NK-92 treated with Interleukin-12 subunit alpha and Interleukin-12 subunit beta, amount 100 ng/mL, for 24 hours (cell line): Measurements from ENCODE around the gene AQP12B.

ENCODE experiments used
- DNase-seq: peaks from one replicate; lab custom pipeline; 2025; lab: John Stamatoyannopoulos, UW

The AQP12B gene

DNA sequence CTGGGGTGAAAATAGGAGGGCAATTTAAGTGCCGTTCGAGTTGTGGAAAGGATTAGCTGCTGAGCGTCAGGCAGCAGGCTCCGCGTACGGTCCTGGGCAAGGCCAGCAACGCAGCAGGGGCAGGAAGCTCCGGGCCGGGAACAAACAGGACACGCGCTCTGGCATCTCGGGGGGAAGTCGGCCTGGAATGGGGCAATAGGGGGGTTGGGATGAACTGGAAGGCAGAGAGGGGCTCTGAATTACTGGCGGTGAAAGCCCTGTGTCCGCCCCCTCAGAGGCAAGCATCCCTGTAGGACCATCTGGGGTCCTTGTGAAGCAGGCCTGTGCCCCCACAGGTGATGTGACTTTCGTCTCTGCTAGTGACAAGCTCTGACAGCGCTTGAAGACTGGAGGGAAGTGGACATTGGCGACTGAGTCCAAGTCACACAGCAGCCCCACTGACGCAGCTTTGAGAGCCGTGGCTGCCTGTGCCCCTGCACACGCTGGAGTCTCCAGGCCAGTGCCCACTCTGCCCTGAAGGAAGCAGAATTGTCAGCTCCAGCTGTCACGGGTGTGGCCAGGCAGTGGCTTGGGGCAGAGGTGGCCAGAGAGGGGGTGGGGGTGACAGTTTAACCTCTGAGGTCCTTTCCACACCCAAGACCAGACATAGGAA is 35.1 kb downstream of the AQP12B start:
- DNase-seq, result no peak

DNA sequence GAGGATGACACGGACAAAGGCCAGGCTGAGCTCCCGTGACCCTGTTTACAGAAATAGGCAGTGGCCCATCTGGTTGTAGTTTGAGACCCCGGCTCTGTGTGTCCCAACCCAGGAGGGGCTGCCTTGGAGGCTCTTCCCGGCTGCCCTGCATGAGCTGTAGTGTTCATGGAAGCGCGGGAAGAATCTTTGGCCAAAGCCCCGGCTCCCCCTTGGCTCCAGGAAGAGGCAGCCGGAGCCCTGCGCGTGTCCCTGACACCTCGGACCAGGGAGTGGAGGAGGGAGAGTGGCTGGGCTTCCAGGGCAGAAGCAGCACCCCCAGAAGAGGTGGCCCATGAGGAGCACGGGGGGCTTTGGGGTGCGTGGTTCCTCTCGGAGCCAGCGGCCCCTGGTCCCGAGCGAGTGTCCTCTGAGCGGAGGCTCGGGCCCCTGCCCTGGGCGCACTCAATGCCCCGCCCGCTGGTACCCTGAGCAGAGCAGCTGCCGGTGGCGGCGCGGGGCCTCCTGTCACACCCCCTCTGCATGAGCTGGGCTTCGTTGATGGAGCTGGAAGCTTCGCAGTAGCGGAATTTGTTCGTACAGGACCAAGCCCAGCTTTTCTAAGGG is 35.7 kb downstream of the AQP12B start:
- no peak for DNase-seq

DNA sequence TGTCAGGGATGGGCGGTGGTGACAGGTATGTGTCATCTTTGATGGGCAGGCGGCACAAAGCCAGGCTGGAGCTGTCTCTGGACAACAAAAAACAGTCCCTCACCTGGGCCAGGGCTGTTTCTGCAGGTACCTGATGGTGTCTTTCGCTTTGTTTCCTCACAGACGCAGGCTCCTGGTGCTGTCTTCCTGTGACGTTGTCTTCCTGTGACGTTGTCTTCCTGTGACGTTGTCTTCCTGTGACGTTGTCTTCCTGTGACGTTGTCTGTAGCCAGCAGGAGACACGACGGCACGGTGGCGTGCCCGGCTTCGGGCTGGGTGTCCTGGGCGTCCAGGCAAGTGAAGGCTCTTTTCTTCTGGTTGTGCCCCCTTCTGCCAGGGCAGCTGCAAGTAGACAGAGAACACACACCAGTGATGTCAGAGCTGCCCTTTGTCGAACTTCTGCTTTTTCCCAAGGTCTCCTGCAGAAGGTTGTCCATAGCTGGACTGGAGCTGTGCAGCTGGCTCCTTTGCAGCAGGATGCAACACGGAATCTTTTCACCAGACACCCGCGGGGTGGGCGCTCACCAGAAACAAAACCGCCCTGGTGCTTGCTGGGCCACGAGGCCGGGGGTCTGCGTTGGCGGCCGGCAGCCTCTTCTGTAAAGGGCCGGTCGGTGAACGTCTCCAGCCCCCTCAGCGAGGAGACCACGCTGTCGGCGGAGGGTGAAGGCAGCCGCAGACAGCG is 36.3 kb downstream of the AQP12B start:
- DNase-seq, result no peak

DNA sequence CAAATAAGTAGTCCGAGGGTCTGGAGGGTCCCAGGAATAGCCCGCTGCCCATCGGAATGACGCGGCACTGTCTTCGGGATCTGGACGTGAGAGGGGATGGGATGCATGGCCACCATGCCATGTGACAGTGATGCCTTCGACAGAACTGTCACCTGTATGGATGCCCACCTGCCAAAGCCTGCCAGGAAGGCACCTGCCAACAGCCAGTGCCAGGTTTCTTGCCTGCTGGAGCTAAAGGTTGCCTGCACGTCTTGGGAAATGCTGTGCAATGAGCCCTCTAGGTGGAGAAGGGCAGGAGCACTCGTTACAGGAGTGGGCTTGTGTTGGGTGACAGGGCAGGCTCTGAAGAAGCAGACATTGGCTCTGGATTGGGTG is 36.9 kb downstream of the AQP12B start:
- no peak for DNase-seq

DNA sequence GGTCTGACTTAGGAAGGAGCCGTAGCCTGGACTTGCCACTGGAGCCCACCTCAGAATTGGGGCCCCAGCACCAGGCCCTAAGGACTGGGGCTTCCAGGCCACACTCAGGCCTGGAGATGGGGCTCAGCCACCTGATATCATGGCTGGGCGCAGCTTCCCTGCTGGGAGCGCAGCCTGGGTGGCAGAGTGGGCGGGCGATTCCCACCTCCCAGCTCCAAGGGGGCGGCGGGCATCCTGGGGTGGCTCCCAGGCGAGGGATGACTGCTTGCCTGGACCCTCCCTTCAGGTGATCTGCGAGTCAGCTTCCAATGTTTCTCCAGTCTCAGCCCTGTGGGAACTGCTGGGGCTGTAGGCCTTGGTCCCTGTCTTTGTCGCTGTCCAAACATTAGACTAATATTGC is 37.3 kb downstream of the AQP12B start:
- no peak for DNase-seq

DNA sequence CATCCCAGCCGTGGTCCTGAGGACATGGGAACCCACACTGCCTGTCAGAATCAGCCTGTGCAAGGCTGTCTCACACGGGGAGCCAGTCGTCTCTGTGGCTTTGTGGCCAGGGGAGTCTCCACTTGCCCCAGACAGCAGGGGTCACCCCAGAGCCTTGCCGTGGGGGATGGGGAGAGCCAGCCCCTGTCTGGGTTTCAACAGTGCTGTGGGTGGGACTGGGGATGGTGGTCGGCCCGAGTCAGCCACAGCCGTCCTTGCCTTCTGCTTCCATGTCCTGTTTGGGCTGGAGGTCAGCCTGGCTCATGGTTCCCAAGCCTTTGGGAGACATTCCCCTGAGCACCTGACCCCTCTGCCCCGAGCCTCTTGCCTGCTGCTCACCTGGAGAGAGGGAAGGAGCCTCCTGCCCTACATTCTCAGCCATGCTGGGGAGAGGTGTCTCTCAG is 37.8 kb downstream of the AQP12B start:
- no peak for DNase-seq

DNA sequence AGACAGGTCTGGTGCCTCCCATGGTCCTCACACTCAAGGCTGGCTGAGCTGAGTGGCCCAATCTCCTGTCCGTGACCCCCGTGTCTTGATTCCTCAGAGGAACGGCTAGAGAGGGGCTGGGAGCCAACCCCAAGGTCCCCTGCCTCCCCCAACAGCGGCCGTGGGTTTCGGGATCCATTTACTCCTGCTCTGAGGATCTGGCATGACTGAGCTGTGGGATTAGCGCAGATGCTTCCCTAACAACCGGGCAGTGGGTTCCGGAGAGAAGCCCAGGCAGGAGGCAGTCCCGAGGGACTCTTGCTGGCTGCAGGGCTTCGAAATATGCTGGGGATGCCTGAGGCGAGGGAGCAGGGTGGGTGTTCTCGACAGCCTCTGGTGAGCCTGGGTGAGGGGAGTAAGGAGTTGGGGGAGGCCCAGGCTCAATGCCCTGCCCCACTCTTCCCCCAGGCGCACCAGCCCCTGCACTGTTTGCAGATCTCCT is 38.5 kb downstream of the AQP12B start:
- no peak for DNase-seq

DNA sequence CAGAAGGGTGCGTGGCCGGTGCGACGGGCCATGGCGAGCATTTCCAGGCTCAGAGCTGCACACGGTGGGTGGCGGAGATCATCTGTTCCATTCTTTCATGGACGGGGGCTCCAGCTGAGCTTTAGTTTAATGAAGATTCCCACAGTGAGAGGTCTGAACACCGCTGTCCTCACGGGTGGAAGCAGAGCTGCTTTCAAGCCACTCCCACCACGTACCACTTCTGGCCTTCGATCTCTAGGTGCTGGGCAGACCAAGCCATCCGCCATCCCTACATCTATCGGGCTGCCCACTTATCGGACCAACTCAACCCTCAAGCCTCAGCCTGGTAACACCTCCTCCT is 38.9 kb downstream of the AQP12B start:
- DNase-seq, result no peak

DNA sequence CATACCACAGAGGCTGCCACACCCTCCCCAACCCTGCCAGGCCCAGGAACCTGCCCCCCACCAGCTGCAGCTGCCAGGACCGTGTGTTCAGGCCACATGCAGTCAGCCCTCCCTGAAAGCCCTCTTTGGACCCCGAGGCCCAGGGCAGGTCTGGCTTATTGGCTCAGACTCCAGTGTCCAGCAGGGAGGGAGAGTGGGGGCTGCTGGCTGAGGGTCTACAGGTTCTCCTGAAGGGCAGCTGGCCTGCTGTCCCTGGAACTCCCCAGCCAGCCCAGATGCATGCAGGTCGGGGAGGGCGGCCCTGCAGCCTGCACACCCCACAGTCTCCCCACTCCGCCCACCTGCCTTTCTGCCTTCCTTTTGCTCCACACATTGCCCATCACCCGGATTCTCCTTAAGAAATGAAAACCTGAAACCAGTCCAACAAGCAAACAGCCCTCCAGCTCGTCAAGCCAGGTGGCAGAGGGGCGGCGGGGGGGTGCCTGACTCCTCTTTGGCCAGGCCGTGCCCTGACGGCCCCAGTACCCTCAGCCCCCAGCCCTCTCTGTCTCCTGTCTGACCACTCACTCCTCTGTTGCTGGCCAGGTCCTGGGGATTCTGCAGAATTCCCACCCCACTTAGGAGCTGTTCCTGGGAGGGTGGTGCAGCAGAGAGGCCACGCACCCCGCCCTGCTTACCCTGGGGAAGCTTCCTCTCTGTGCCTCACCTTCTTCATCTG is 39.4 kb downstream of the AQP12B start:
- no peak for DNase-seq

DNA sequence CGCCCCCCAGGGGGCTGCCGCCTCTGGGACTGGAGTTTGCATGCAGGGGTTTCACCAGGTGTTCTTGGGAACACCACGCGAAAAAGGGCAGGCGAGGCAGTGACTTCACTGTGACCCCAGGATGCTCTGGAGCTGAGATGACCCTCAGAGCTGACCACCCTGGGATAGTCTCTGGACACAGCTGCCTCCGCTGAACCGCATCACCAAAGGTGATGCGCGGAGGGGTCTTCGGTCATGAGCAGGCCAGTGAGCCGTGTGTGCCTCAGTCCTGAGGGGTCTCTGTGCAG is 39.9 kb downstream of the AQP12B start:
- no peak for DNase-seq

DNA sequence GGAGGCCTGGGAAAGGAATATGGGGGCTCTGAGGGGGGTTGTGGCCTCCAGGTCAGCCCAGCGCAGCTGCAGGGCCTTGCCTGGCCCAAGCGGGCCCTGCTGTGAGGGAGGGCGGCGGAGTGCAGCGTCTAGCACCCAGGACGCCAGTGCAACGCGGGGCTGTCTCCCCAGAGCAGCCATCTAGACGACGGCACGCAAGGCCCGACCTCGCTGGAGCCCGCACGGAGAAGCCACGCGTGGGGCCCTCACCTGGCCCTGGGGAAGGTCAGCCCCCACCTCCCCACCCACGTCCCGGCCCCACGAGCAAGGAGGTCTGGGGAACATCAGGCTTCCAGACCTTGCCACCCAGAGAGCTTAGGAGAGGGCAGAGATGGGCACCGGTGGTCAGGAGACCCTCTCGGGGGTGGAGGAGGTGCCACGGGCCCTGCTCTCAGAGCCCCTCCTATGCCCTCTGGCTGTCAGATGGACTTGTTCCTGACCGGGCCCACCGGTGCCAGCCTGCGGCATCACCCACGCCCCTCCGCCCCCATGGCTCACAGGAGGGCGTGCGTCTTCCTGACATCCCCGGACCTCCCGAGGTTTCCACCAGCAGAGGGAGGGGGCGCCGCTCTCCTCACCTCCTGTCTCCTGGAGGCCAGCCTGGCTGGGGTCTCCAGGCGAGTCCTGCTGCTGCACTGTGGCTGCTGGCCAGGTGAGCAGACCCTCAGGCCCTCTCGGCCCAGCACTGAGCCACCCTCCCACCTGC is 40.5 kb downstream of the AQP12B start:
- DNase-seq, result no peak

DNA sequence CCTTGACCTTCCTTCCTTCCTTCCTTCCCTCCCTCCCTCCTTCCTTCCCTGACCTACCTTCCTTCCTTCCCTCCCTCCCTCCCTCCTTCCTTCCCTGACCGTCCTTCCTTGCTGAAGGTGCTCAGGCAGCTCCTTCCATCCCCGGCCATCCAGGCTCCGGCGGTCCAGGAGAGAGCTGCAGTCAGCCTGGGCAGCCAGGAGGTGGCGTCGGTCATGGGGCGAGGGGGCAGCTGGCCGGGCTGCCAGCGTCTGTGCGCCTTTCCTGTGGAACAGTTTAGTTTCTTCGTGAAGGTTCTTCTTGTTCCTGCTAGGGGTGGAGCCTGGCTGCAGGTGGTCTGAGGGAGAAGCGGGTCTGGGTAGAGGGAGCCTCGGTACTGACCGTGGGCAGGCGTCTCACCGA is 41.7 kb downstream of the AQP12B start:
- DNase-seq, result no peak

DNA sequence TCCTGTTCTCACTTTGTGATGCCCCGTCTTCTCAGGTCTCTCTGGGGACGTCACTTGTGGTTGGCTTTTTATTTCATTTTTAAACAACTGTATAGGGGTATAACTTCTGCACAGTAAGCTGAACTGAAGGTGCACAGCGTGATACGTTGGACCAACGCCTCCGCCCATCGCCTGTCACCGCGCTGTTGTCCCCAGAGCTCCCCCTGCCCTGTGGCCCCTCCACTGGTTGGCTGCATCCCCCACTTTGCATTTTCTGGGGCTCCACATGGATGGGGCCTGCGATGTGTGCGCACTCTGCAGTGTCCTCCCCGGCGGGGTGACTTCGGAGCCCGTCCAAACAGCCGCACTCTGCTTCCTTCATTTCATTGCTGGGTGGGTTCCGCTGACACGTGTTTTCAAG is 43.1 kb downstream of the AQP12B start:
- DNase-seq, result no peak

DNA sequence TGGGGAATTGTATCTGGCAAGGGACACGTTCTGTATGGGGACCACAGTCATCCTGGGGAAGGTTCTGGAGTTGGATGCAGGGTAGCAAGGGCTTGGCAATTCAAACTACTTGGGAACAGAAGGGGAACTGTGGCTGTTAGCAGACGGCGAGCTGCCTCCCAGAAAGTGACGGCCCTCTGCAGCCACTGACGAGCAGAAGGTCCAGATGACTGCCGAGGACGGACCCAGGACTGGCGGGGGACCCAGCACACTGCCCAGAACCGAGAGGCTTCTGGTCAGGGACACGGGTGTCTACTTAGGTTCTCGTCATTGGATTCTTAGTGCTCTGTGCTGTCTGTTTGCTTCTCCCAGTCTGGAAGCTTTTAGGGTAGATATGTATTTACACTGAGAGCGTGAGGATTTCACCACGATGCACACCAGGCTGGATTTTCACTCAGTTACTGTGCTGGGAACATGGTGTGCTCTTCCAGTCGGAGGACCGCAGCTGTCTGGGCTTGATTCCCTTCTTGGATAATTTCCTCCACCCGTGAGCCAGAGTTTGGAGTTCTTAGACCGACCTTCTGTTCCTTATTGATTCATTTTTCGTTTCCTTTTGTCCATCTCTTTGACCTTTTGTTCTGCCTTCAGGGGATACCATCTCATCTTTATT is 44.0 kb downstream of the AQP12B start:
- no peak for DNase-seq

DNA sequence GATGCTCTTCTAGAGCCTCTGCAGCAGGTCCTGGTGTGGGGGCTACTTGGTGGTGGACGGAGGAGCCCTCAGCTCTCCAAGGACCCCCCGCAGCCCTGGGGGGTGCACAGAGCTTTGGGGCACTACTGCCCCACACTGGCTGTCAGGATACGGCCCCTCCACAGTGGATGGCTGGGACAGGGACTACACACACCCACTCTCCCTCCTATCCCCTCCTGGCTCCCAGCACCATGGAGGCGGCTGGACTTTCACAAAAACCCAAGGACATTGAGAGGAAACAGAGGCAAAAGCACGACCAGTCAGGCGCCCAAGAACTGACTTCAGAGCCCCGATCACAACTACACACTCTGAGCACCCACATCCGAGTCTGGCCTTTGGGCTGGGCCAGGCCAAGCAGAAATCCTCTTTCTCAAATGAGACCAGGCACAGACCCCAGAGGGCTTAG is 44.8 kb downstream of the AQP12B start:
- DNase-seq, result no peak

DNA sequence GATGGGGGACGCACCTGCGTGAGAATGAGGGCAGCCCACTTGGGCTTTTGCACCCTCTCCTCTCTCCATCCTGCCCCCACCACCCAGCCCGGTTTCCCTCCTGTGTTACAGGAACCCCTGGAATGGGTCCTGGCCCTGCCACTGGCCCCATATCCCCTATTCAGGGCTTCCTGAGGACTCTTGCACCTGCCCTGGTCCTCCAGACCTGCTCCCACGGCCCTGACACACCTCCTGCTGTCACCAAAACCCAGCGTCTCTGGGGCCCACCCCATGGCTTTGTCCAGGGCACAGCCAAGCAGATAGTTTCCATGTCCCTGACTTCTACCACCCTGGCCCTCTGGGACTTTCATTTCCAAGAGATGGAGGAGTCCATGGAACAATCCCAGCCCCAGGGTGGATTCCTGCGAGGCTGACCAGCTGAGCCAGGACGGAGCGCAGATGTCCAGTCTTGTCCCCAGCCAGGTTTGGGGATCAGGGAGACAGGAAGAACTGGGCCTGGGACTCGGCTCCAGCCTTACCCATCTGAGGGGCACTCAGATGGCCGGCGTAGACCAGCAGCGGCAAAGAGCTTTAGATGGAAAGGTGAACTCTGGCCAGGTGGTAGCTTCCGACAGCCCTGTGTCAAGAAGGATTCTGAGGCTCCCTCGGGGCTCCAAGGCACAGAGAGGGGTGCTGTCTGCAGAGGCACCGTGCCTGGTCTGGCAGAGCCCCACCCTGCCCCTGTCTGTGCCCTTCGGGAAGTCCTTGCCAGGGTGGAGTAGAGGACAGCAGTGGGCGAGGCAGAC is 45.4 kb downstream of the AQP12B start:
- DNase-seq, result no peak

DNA sequence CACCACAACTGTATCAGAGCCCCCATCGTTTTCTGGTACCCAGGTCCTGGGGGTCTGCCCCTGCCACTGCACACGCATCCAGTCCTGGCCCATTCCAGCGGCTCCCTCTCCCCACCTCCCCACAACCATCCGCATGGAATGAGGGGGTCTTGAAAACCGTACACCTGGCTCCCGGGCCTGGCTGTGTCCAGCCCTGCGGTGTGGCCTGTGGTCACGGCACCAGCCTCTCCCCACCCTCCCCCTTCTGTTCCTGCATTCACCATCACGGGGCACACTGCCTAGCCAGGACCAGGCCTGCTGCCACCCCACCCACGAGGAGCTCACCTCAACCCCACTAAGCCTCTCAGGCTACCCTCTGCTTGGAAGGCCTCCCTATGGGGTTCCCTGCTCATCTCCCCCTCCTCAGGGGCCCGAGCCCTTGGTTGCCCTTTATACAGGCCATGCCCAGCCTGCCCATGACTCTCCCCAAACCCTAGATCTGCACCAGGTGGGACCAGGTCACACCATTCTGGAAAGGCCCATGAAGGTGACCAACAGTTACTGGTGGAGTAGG is 46.0 kb downstream of the AQP12B start:
- no peak for DNase-seq

DNA sequence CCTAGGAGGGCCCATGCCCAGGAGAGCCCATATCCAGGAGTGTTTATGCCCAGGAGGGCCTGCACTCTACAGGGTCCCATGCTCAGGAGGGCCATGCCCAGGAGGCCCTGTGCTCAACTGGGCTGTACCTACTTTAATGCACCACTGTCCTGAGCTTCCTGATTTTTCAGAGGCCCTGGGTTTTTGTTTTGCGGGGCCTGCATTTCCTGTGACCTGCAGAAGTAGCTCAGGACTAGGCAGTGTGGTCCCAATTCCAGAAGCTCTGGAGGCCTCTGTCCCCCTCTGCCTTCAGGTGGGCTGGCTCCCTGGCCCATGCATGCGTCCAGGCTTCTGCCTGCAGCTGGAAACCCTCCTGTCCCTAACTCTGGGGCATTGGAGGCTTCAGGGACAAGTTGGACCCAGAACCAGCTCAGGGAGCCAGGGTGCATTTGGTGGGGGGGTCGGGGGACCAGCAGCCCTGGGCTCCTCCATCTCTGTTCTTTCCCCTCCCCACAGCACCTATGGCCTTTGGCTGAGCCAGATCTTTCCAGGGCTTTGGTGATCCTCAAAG is 46.6 kb downstream of the AQP12B start:
- no peak for DNase-seq

DNA sequence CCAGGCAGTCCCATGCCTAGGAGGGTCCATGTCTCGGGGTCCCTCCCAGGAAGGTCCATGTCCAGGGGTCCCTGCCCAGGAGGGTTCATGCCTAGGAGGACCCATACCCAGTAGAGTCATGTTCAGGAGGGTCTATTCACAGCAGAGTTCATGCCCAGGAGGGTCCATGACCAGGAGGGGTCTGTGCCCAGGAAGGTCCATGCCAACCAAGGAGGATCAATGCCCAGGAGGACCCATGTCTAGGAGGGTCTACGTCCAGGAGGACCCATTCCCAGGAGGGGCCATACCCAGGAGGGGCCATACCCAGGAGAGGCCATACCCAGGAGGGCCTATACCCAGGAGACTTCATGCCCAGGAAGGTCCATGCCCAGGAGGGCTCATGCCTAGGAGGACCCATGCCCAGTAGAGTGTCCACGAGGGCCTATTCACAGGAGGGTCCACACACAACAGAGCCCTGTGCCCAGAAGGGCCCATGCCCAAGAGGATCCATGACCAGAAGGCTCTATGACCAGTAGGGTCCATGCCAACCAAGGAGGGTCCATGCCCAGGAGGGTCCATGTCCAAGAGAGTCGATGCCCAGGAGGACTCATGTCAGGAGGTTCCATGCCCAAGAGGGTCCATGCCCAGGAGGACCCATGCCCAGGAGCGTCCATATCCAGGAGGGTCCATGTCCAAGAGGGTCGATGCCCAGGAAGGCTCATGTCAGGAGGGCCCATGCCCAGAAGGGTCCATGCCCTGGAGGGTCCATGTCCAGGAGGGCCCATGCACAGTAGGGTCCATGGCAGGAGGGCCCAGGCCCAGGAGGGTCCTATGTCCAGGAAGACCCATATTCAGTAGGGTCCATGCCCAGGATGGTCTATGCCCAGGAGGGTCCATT is 47.3 kb downstream of the AQP12B start:
- no peak for DNase-seq
